Bronchial epithelial cell (primary cell): ENCODE measurements around the gene TSC22D2. TPM values are rescaled to one million over a fixed set of nuclear protein-coding genes. Genes with fewer than 3 reads are reported as not detected.

Experiments used
- DNase-seq: peaks from one replicate; pipeline ENCODE4 v3.0.0-alpha.2; 2010; ENCODE audit warnings: low read depth
- FAIRE-seq: peaks from 2 replicates; lab custom pipeline; 2011; peaks lifted over from hg19 to GRCh38; lab: Jason Lieb, UNC
- H3K27me3 ChIP-seq: 2 replicates; pipeline ENCODE4 v1.5.1; 2011; ENCODE audit warnings: low read length; ENCODE audit not compliant: control insufficient read depth, insufficient read depth
- H3K36me3 ChIP-seq: 2 replicates; pipeline ENCODE4 v1.5.1; 2011; ENCODE audit warnings: low read length; ENCODE audit not compliant: control insufficient read depth, insufficient read depth
- H3K4me3 ChIP-seq: 2 replicates; pipeline ENCODE4 v1.5.1; 2011; ENCODE audit warnings: mild to moderate bottlenecking, low read depth, low read length, control low read depth
- CTCF ChIP-seq: IDR thresholded peaks from 2 replicates; pipeline ENCODE4 v1.5.1; 2011; ENCODE audit warnings: mild to moderate bottlenecking, moderate library complexity, low read length, control low read depth, inconsistent platforms; ENCODE audit not compliant: insufficient read depth, severe bottlenecking
- total RNA-seq: library from RNA; depleted of rRNA; stranded (reverse); fragments of >200 nt; gene quantifications from 2 replicates; pipeline ENCODE4 v1.2.1, GENCODE V29; 2014

Gene TSC22D2
- total RNA-seq, 1 donor from 2014 or later, result 5.0 TPM

GRCh38 chr3:150372722-150373121 is 35.4 kb upstream of the TSC22D2 start:
- H3K36me3 ChIP-seq, result no peaks in the 10 kb centered on the region
- FAIRE-seq (no peak), DNase-seq (no peak)
- TF ChIP-seq CTCF, result peak; percentile 7
- no peak overlapping the region for H3K4me3 ChIP-seq
- no peaks in the 10 kb centered on the region for H3K27me3 ChIP-seq

GRCh38 chr3:150373234-150373875 is 34.7 kb upstream of the TSC22D2 start:
- Histone ChIP-seq H3K4me3 (no peak overlapping the region), H3K36me3 (no peaks in the 10 kb centered on the region), H3K27me3 (no peaks in the 10 kb centered on the region)
- no peak for TF ChIP-seq CTCF
- FAIRE-seq (no peak), DNase-seq (no peak)

- FAIRE-seq, result no peak
- no peaks in the 10 kb centered on the region for H3K27me3 ChIP-seq
- H3K4me3 ChIP-seq, result no peak overlapping the region
- no peak for DNase-seq
- TF ChIP-seq CTCF, result no peak
- no peaks in the 10 kb centered on the region for H3K36me3 ChIP-seq
Measured at GRCh38 chr3:150374975-150375374, 33.1 kb upstream of the TSC22D2 start.

GRCh38 chr3:150376001-150376848 is 31.9 kb upstream of the TSC22D2 start:
- TF ChIP-seq CTCF, result no peak
- Histone ChIP-seq H3K36me3 (no peaks in the 10 kb centered on the region), H3K27me3 (no peaks in the 10 kb centered on the region), H3K4me3 (no peak overlapping the region)
- FAIRE-seq, result no peak
- peak; percentile 26 for DNase-seq

GRCh38 chr3:150377601-150378300 is 30.3 kb upstream of the TSC22D2 start:
- H3K4me3 ChIP-seq, result no peak overlapping the region
- no peak for FAIRE-seq
- TF ChIP-seq CTCF, result no peak
- peak; percentile 28 for DNase-seq
- H3K27me3 ChIP-seq, result no peaks in the 10 kb centered on the region
- no peaks in the 10 kb centered on the region for H3K36me3 ChIP-seq
